GM23338 (cell line): Measurements from ENCODE around the gene SLC25A6. TPM values are rescaled to one million over a fixed set of nuclear protein-coding genes. Genes with fewer than 3 reads are reported as not detected.

Experiments
- ATAC-seq: fragments of 200-7000 bp; cut with Tn5 transposase; 3 replicates; pipeline ENCODE4 v1.9.1; 2020
- DNase-seq: peaks from one replicate; pipeline ENCODE4 v3.0.0-alpha.2; 2015; ENCODE audit warnings: low spot score
- H2AFZ ChIP-seq: fragments of 200-600 bp; sonication (generic); 2 replicates; pipeline ENCODE4 v1.8.0; 2016; ENCODE audit warnings: antibody characterized with exemption, mild to moderate bottlenecking, moderate library complexity
- H3F3A ChIP-seq: fragments of 200-600 bp; sonication (generic); replicated peaks from 2 replicates; pipeline ENCODE4 v1.8.0; 2017; ENCODE audit warnings: antibody characterized with exemption, mixed run types, low read depth
- H3K27ac ChIP-seq: fragments of 200-600 bp; sonication (generic); 2 replicates; pipeline ENCODE4 v1.6.1; 2016; ENCODE audit warnings: low read depth
- H3K27me3 ChIP-seq: fragments of 200-600 bp; sonication (generic); 2 replicates; pipeline ENCODE4 v1.8.0; 2016; ENCODE audit warnings: mild to moderate bottlenecking, mixed run types, moderate library complexity; ENCODE audit not compliant: insufficient read depth
- H3K36me3 ChIP-seq: fragments of 200-600 bp; sonication (generic); 2 replicates; pipeline ENCODE4 v1.8.0; 2016; ENCODE audit warnings: mild to moderate bottlenecking; ENCODE audit not compliant: insufficient read depth
- H3K4me1 ChIP-seq: fragments of 200-600 bp; sonication (generic); 2 replicates; pipeline ENCODE4 v1.8.0; 2016; ENCODE audit warnings: mild to moderate bottlenecking, moderate library complexity; ENCODE audit not compliant: insufficient read depth
- H3K4me2 ChIP-seq: fragments of 200-600 bp; sonication (generic); 2 replicates; pipeline ENCODE4 v1.7.1; 2017; ENCODE audit warnings: mixed run types
- H3K4me3 ChIP-seq: fragments of 200-600 bp; sonication (generic); 2 replicates; pipeline ENCODE4 v1.6.1; 2016; ENCODE audit warnings: mixed run types
- H3K79me2 ChIP-seq: fragments of 200-600 bp; sonication (generic); replicated peaks from 2 replicates; pipeline ENCODE4 v1.8.0; 2017; ENCODE audit warnings: mild to moderate bottlenecking; ENCODE audit not compliant: insufficient read depth
- H3K9me2 ChIP-seq: fragments of 200-600 bp; sonication (generic); 2 replicates; pipeline ENCODE4 v1.8.0; 2017; ENCODE audit not compliant: insufficient read depth
- H4K20me1 ChIP-seq: fragments of 200-600 bp; sonication (generic); replicated peaks from 2 replicates; pipeline ENCODE4 v1.8.0; 2017; ENCODE audit warnings: mild to moderate bottlenecking; ENCODE audit not compliant: insufficient read depth
- H3K27ac Mint-ChIP-seq: 2 replicates; pipeline ENCODE4 v1.8.0; 2020; ENCODE audit warnings: inconsistent platforms, mild to moderate bottlenecking, moderate library complexity, mixed read lengths
- H3K27me3 Mint-ChIP-seq: 3 replicates; pipeline ENCODE4 v1.8.0; 2022; ENCODE audit warnings: low read depth, mild to moderate bottlenecking, moderate library complexity, mixed read lengths, inconsistent platforms; ENCODE audit not compliant: insufficient read depth, poor library complexity
- H3K36me3 Mint-ChIP-seq: 3 replicates; pipeline ENCODE4 v1.8.0; 2021; ENCODE audit warnings: low read depth, mild to moderate bottlenecking, inconsistent platforms, moderate library complexity, mixed read lengths
- H3K4me1 Mint-ChIP-seq: 3 replicates; pipeline ENCODE4 v1.8.0; 2020; ENCODE audit warnings: mild to moderate bottlenecking, inconsistent platforms, mixed read lengths
- H3K4me3 Mint-ChIP-seq: 3 replicates; pipeline ENCODE4 v1.8.0; 2021; ENCODE audit warnings: moderate library complexity, mild to moderate bottlenecking, inconsistent platforms, mixed read lengths
- H3K9me3 Mint-ChIP-seq: 3 replicates; pipeline ENCODE4 v1.8.0; 2020; ENCODE audit warnings: moderate library complexity, mild to moderate bottlenecking, inconsistent platforms, mixed read lengths
- REST ChIP-seq: IDR thresholded peaks from one replicate; pipeline ENCODE4 v1.6.1; 2018; ENCODE audit warnings: antibody characterized with exemption; ENCODE audit not compliant: unreplicated experiment
- ZNF462 ChIP-seq: fragments of 250-450 bp; sonication (Bioruptor Pico); IDR thresholded peaks from 2 replicates; pipeline ENCODE4 v1.5.0; 2020; ENCODE audit warnings: mild to moderate bottlenecking, moderate library complexity
- polyA plus RNA-seq: library from polyadenylated mRNA; unstranded; fragments of >200 nt; fragmentation: Nextera tagmentation; extraction: Ambion mirVana; gene quantifications from 2 replicates; pipeline ENCODE4 v1.2.1, GENCODE V29; 2016
- total RNA-seq: library from RNA; depleted of rRNA; stranded (reverse); fragments of >200 nt; shearing (Covaris generic); gene quantifications from 2 replicates; pipeline ENCODE4 v1.2.3, GENCODE V29; 2014

Gene SLC25A6
- total and polyA plus RNA-seq, 2 experiments from 2014 or later = 358 to 486 TPM

GRCh38 chrX:1355131-1356046 is 36.5 kb downstream of the SLC25A6 start:
- H3K27ac ChIP-seq = peak overlapping the region; percentile 88
- no peak overlapping the region for H3K27ac Mint-ChIP-seq

More at GRCh38 chrX:1355131-1356046, 36.5 kb downstream of the SLC25A6 start:
- peaks cover 9% of the 10 kb centered on the region for H3K27me3 Mint-ChIP-seq
- H3K4me1 Mint-ChIP-seq = peaks cover 9% of the 10 kb centered on the region; the same call in 2 of the 3 replicates
- peak overlapping the region; percentile 70; the same call in 1 of the 2 replicates for H3K4me2 ChIP-seq
- no peaks in the 10 kb centered on the region for H3K79me2 ChIP-seq
- H3K36me3 Mint-ChIP-seq = peaks cover 52% of the 10 kb centered on the region
- H3K9me2 ChIP-seq = no peaks in the 10 kb centered on the region
- peak; percentile 48 for DNase-seq
- no peaks in the 10 kb centered on the region for H3K27me3 ChIP-seq
- H3K9me3 Mint-ChIP-seq = peaks cover 51% of the 10 kb centered on the region
- no peaks in the 10 kb centered on the region for H4K20me1 ChIP-seq
- 0 out of 2 replicates have a peak, but pooled peaks cover 10% of the 10 kb centered on the region for H3K36me3 ChIP-seq
- H3K4me1 ChIP-seq = peaks cover 8% of the 10 kb centered on the region
- peaks cover 4% of the 10 kb centered on the region; the same call in 1 of the 2 replicates for H3F3A ChIP-seq
- 0 out of 2 replicates have a peak overlapping the region, but pooled peaks have one; percentile 32 for H3K4me3 ChIP-seq
- ATAC-seq = peak; percentile 79
- no peak overlapping the region for H3K4me3 Mint-ChIP-seq
- TF ChIP-seq REST (no peak), ZNF462 (CRISPR knock-in tag) (no peak)
- H2AFZ ChIP-seq = peak overlapping the region; percentile 29; the same call in 1 of the 2 replicates
